GM12878 (cell line): ENCODE data around the gene WBP1L. TPM values are rescaled to one million over a fixed set of nuclear protein-coding genes. Genes with fewer than 3 reads are reported as not detected.

Experiments used
- CHD1 ChIP-seq: IDR thresholded peaks from 2 replicates; pipeline ENCODE4 v1.6.1; 2012; ENCODE audit warnings: low read depth, low read length, improper control_type of control experiment
- CTCF ChIP-seq, 3 experiments: IDR thresholded peaks in 2 of 3; conservative IDR thresholded peaks in 1 of 3; 2 replicates each; pipeline ENCODE4 v1.5.1; 2011; ENCODE audit warnings: low read depth in 3 of 3, low read length in 3 of 3, mild to moderate bottlenecking in 3 of 3, control low read depth in 2 of 3, moderate library complexity in 2 of 3, inconsistent platforms in 1 of 3, mixed read lengths in 1 of 3; ENCODE audit not compliant: control insufficient read depth in 2 of 3, insufficient read depth in 1 of 3; ENCODE audit errors: extremely low read depth in 1 of 3
- CUX1 ChIP-seq: IDR thresholded peaks from 2 replicates; pipeline ENCODE4 v1.6.1; 2012; ENCODE audit warnings: improper control_type of control experiment, low read depth, low read length; ENCODE audit not compliant: insufficient replicate concordance
- FOXM1 ChIP-seq: IDR thresholded peaks from 2 replicates; pipeline ENCODE4 v1.6.1; 2012; ENCODE audit warnings: low read depth, mild to moderate bottlenecking, inconsistent platforms, low read length, moderate library complexity
- IRF5 ChIP-seq: fragments of 450-650 bp; IDR thresholded peaks from 2 replicates; pipeline ENCODE4 v1.6.1; 2017; ENCODE audit warnings: borderline replicate concordance
- REST ChIP-seq: IDR thresholded peaks from 2 replicates; pipeline ENCODE4 v1.6.1; 2012; ENCODE audit warnings: mild to moderate bottlenecking, low read depth, low read length
- SREBF2 ChIP-seq: IDR thresholded peaks from 2 replicates; pipeline ENCODE4 v1.6.1; 2012; ENCODE audit warnings: mild to moderate bottlenecking, low read length
- polyA plus RNA-seq, 11 experiments: library from polyadenylated mRNA; depleted of rRNA in 4 of 11; unstranded in 6 of 11; stranded (reverse) in 5 of 11; fragments of >200 nt; fragmentation: Nextera tagmentation in 4 of 11; fragmentation: Illumina TruSeq in 1 of 11; extraction: Ambion mirVana in 4 of 11; extraction: Trizol in 1 of 11; gene quantifications; 1 replicate in 1 of 11; 2 replicates in 10 of 11; pipeline versions ENCODE4 v1.2.1 to v1.2.3, GENCODE V29; 2011 to 2016; ENCODE audit warnings: inconsistent platforms in 2 of 11, missing spikeins in 2 of 11, low read depth in 1 of 11
- total RNA-seq, 4 experiments: library from RNA; depleted of rRNA in 3 of 4; stranded (reverse); fragments of >200 nt in 3 of 4; fragmentation: Illumina TruSeq in 1 of 4; extraction: Trizol in 1 of 4; gene quantifications; 2 replicates each; pipeline versions ENCODE4 v1.2.1 to v1.2.3, GENCODE V29; 2013 to 2021
- TF ChIP-seq, protein P1 (sequence below): fragments of 450-650 bp; IDR thresholded peaks from 2 replicates; pipeline ENCODE4 v1.6.1; 2016; ENCODE audit warnings: mild to moderate bottlenecking

WBP1L gene
- total and polyA plus RNA-seq, 10 of the 15 experiments (the other 5 are each of a cell fraction or from before 2014, with no cell fraction given) = 3.7 to 18.8 (median 12.3) TPM

- TF ChIP-seq REST = no peak
- no peak for TF ChIP-seq SREBF2
- TF ChIP-seq, protein P1, sequence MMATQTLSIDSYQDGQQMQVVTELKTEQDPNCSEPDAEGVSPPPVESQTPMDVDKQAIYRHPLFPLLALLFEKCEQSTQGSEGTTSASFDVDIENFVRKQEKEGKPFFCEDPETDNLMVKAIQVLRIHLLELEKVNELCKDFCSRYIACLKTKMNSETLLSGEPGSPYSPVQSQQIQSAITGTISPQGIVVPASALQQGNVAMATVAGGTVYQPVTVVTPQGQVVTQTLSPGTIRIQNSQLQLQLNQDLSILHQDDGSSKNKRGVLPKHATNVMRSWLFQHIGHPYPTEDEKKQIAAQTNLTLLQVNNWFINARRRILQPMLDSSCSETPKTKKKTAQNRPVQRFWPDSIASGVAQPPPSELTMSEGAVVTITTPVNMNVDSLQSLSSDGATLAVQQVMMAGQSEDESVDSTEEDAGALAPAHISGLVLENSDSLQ = no peak
- no peak for TF ChIP-seq CHD1
- no peak for TF ChIP-seq IRF5
- no peak for TF ChIP-seq CTCF (IDR thresholded peaks at IDR 0.05 in 2 of 3, conservative IDR thresholded peaks at IDR 0.05 in 1 of 3; ENCODE audit: control insufficient read depth in 2 of 3, extremely low read depth in 1 of 3, insufficient read depth in 1 of 3, low read depth in 3 of 3, low read length in 3 of 3)
- no peak for TF ChIP-seq CUX1
- no peak for TF ChIP-seq FOXM1
These were observed 36.7 kb downstream of the WBP1L start (continued) for GRCh38 chr10:102780527-102780808.
